Tibial artery (tissue), 4 donors: ENCODE results near the gene NANOGP8.
"Not testable (repeated sequence)": the region's sequence is repeated elsewhere in the genome, so short reads cannot be mapped to it uniquely, and the experiment has no call there.

ENCODE experiments used
- DNase-seq, 2 donors: peaks; one replicate each; pipeline ENCODE4 v3.0.0-alpha.2; 2019
- H3K27ac ChIP-seq, 2 donors: fragments of 200-600 bp; sonication (generic) in 1 of 2; 1 replicate in 1 of 2; 2 replicates in 1 of 2; pipeline ENCODE4 v1.5.1; 2018 to 2019; ENCODE audit warnings: mild to moderate bottlenecking in 1 of 2
- H3K27me3 ChIP-seq, 2 donors: fragments of 200-600 bp; sonication (generic) in 1 of 2; one replicate each; pipeline versions ENCODE4 v1.5.1 to v1.6.0; 2016 to 2019
- H3K36me3 ChIP-seq, 3 donors: fragments of 200-600 bp; sonication (generic) in 2 of 3; one replicate each; pipeline ENCODE4 v1.5.1; 2016 to 2019; ENCODE audit warnings: mild to moderate bottlenecking in 2 of 3
- H3K4me1 ChIP-seq, 4 donors: fragments of 200-600 bp; sonication (generic) in 2 of 4; 1 replicate in 3 of 4; 2 replicates in 1 of 4; pipeline ENCODE4 v1.5.1; 2016 to 2019
- H3K4me3 ChIP-seq, 2 donors: fragments of 200-600 bp; sonication (generic) in 1 of 2; 1 replicate in 1 of 2; 2 replicates in 1 of 2; pipeline ENCODE4 v1.5.1; 2018 to 2019; ENCODE audit warnings: mild to moderate bottlenecking in 2 of 2
- H3K9me3 ChIP-seq, 3 donors: fragments of 200-600 bp; sonication (generic) in 1 of 3; one replicate each; pipeline ENCODE4 v1.5.1; 2016 to 2019
- intact Hi-C: fragments of 100-400 bp; cut with DNase I; formaldehyde crosslinking; loops from one replicate; pipeline ENCODE4 v1.15.0; 2023; ENCODE audit warnings: low total_unique reads
- TF ChIP-seq, protein P1 (sequence below), 2 experiments: fragments of 200-600 bp in 1 of 2; fragments of 450-650 bp in 1 of 2; IDR thresholded peaks; one replicate each; pipeline ENCODE4 v1.5.1; 2017 to 2019; ENCODE audit warnings: antibody characterized with exemption in 2 of 2, mild to moderate bottlenecking in 1 of 2, moderate library complexity in 1 of 2

The NANOGP8 gene

DNA sequence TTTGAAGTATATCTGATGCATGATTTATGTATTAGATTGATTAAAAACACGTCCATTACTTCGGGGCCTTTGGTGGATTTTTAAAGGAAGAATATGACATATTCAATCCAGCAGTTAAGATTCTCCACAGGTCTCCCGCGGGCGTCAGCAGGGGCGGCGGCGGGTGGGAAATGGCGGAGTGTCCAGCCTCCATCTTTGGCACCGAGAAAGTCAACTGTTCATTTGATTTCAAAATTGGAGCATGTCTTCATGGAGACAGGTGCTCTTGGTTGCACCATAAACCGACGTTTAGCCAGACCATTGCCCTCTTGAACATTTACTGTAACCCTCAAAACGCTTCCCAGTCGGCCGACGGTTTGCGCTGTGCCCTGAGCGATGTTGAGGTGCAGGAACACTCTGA lies 7.2 kb upstream of the NANOGP8 start:
- intact Hi-C loops = no loop called here
- TF ChIP-seq, protein P1, sequence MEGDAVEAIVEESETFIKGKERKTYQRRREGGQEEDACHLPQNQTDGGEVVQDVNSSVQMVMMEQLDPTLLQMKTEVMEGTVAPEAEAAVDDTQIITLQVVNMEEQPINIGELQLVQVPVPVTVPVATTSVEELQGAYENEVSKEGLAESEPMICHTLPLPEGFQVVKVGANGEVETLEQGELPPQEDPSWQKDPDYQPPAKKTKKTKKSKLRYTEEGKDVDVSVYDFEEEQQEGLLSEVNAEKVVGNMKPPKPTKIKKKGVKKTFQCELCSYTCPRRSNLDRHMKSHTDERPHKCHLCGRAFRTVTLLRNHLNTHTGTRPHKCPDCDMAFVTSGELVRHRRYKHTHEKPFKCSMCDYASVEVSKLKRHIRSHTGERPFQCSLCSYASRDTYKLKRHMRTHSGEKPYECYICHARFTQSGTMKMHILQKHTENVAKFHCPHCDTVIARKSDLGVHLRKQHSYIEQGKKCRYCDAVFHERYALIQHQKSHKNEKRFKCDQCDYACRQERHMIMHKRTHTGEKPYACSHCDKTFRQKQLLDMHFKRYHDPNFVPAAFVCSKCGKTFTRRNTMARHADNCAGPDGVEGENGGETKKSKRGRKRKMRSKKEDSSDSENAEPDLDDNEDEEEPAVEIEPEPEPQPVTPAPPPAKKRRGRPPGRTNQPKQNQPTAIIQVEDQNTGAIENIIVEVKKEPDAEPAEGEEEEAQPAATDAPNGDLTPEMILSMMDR (IDR thresholded peaks at IDR 0.05) = no peak
- Histone ChIP-seq H3K27ac (no peak overlapping the region), H3K4me1 (no peaks in the 10 kb centered on the region), H3K36me3 (no peaks in the 10 kb centered on the region), H3K27me3 (no peaks in the 10 kb centered on the region), H3K4me3 (no peak overlapping the region), H3K9me3 (no peaks in the 10 kb centered on the region)
- DNase-seq = no peak

GRCh38 chr15:35090104-35090807 lies 5.2 kb upstream of the NANOGP8 start:
- H3K27ac ChIP-seq = no peak overlapping the region
- DNase-seq = no peak
- H3K36me3 ChIP-seq = no peaks in the 10 kb centered on the region
- TF ChIP-seq, protein P1 (IDR thresholded peaks at IDR 0.05) = no peak
- no peaks in the 10 kb centered on the region for H3K27me3 ChIP-seq
- intact Hi-C loops = no loop called here
- H3K4me1 ChIP-seq = no peaks in the 10 kb centered on the region
- H3K9me3 ChIP-seq = no peaks in the 10 kb centered on the region
- no peak overlapping the region for H3K4me3 ChIP-seq

DNA sequence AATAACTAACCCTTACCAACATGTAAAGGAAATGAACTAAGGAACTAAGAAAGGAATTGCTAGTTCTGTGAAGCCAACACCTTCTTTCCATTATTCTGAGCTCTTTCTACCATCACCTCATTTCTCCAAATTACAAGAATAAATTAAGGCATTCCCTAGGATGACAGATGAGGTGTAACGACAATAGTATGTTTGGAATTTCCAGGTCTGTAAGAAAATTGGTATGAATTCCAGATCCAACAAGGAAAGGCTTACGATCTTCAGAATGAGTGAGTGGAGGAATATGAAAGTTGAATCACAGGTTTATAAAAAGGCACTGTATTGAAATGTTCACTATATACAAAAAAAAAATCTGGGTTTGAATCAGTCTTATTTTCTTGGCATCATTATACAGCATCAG lies 4.5 kb upstream of the NANOGP8 start:
- Histone ChIP-seq H3K27ac (no peak overlapping the region), H3K9me3 (no peaks in the 10 kb centered on the region), H3K4me1 (no peaks in the 10 kb centered on the region), H3K27me3 (no peaks in the 10 kb centered on the region), H3K4me3 (no peak overlapping the region), H3K36me3 (no peaks in the 10 kb centered on the region)
- intact Hi-C loops = no loop called here
- TF ChIP-seq, protein P1 (IDR thresholded peaks at IDR 0.05) = no peak
- no peak for DNase-seq

DNA sequence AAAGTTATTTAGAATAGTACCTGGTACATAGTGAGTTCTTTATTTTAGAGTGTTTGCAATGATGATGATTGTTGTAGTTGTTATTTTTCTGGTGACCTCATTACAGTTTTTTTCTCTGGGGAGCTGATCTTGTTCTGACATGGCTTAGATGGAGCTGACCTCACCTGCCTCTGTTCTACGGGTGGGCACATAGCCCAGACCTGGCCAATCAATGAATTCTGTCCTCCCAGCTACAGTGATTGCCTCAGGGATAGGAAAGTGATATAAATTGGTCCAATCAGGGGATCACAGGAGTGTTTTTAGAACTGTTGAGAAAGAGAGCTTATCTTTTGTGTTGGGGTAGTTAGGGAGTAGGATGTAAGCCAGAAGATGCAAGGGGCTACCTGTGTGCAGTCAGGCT lies 3.2 kb upstream of the NANOGP8 start:
- no peak for DNase-seq
- Histone ChIP-seq H3K27me3 (no peaks in the 10 kb centered on the region), H3K4me3 (no peak overlapping the region), H3K9me3 (no peaks in the 10 kb centered on the region), H3K4me1 (no peaks in the 10 kb centered on the region), H3K36me3 (no peaks in the 10 kb centered on the region), H3K27ac (no peak overlapping the region)
- TF ChIP-seq, protein P1 (IDR thresholded peaks at IDR 0.05) = no peak
- intact Hi-C loops = no loop called here

DNA sequence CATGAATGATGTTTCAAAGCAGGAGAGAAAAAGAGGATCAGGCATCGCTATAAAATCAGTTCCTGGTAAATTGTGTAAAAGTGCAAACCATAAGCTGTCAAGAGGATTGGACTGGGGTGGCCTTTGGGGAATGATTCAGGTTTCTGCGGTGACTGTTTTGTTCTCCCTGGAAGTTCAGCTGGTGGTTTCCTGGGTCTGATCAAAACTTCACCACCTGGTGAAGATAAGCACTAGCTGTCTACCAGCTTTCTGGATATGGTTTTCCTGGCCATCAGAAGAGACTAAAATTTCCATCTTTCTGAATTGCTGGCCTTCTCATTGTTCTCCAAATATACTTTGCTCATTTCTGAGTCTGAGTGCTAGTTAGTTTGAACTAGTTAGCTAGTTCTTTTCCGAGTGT lies 2.7 kb upstream of the NANOGP8 start:
- no peaks in the 10 kb centered on the region for H3K36me3 ChIP-seq
- intact Hi-C loops = no loop called here
- DNase-seq = no peak
- no peak overlapping the region for H3K4me3 ChIP-seq
- no peak overlapping the region for H3K27ac ChIP-seq
- TF ChIP-seq, protein P1 (IDR thresholded peaks at IDR 0.05) = no peak
- no peaks in the 10 kb centered on the region for H3K27me3 ChIP-seq
- H3K4me1 ChIP-seq = no peaks in the 10 kb centered on the region
- H3K9me3 ChIP-seq = no peaks in the 10 kb centered on the region

DNA sequence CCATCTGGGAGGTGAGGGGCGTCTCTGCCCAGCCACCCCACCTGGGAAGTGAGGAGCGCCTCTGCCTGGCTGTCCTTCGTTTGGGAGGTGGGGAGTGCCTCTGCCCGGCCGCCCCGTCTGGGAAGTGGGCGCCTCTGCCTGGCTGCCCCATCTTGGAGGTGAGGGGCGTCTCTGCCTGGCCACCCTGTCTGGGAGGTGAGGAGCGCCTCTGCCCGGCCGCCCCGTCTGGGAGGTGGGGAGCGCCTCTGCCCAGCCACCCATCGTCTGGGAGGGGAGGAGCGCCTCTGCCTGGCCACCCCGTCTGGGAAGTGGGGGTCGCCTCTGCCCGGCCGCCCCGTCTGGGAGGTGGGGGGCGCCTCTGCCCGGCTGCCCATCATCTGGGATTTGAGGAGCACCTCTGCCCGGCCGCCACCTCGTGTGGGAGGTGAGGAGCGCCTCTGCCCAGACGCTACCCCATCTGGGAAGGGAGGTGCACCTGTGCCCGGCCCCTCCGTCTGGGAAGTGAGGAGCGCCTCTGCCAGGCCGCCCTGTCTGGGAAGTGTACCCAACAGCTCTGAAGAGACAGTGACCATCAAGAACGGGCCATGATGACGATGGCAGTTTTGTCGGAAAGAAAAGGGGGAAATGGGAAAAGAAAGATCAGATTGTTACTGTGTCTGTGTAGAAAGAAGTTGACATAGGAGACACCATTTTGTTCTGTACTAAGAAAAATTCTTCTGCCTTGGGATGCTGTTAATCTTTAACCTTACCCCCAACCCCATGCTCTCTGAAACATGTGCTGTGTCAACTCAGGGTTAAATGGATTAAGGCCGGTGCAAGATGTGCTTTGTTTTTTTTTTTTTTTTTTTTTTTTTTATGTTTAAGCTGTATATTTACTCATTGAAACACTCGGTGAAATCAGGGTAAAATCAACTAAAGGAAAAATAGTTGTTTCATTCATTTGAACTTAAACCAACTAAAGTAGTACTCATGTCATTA lies 2.4 kb downstream of the NANOGP8 start:
- intact Hi-C loops, H3K27ac ChIP-seq, H3K9me3 ChIP-seq, H3K27me3 ChIP-seq, H3K4me1 ChIP-seq, H3K36me3 ChIP-seq, H3K4me3 ChIP-seq, DNase-seq: not testable (repeated sequence)

GRCh38 chr15:35081626-35082365 lies 3.3 kb downstream of the NANOGP8 start:
- H3K27me3 ChIP-seq, intact Hi-C loops, H3K36me3 ChIP-seq, H3K27ac ChIP-seq, H3K4me1 ChIP-seq, H3K9me3 ChIP-seq, H3K4me3 ChIP-seq, DNase-seq: not testable (repeated sequence)
